GM23338 (cell line): ENCODE measurements around the gene R3HDM1. TPM values are rescaled to one million over a fixed set of nuclear protein-coding genes. Genes with fewer than 3 reads are reported as not detected.

ENCODE experiments used
- ATAC-seq: fragments of 200-7000 bp; cut with Tn5 transposase; 3 replicates; pipeline ENCODE4 v1.9.1; 2020
- DNase-seq: peaks from one replicate; pipeline ENCODE4 v3.0.0-alpha.2; 2015; ENCODE audit warnings: low spot score
- H2AFZ ChIP-seq: fragments of 200-600 bp; sonication (generic); 2 replicates; pipeline ENCODE4 v1.8.0; 2016; ENCODE audit warnings: antibody characterized with exemption, mild to moderate bottlenecking, moderate library complexity
- H3F3A ChIP-seq: fragments of 200-600 bp; sonication (generic); replicated peaks from 2 replicates; pipeline ENCODE4 v1.8.0; 2017; ENCODE audit warnings: antibody characterized with exemption, mixed run types, low read depth
- H3K27ac ChIP-seq: fragments of 200-600 bp; sonication (generic); 2 replicates; pipeline ENCODE4 v1.6.1; 2016; ENCODE audit warnings: low read depth
- H3K27me3 ChIP-seq: fragments of 200-600 bp; sonication (generic); 2 replicates; pipeline ENCODE4 v1.8.0; 2016; ENCODE audit warnings: mild to moderate bottlenecking, mixed run types, moderate library complexity; ENCODE audit not compliant: insufficient read depth
- H3K36me3 ChIP-seq: fragments of 200-600 bp; sonication (generic); 2 replicates; pipeline ENCODE4 v1.8.0; 2016; ENCODE audit warnings: mild to moderate bottlenecking; ENCODE audit not compliant: insufficient read depth
- H3K4me1 ChIP-seq: fragments of 200-600 bp; sonication (generic); 2 replicates; pipeline ENCODE4 v1.8.0; 2016; ENCODE audit warnings: mild to moderate bottlenecking, moderate library complexity; ENCODE audit not compliant: insufficient read depth
- H3K4me2 ChIP-seq: fragments of 200-600 bp; sonication (generic); 2 replicates; pipeline ENCODE4 v1.7.1; 2017; ENCODE audit warnings: mixed run types
- H3K4me3 ChIP-seq: fragments of 200-600 bp; sonication (generic); 2 replicates; pipeline ENCODE4 v1.6.1; 2016; ENCODE audit warnings: mixed run types
- H3K79me2 ChIP-seq: fragments of 200-600 bp; sonication (generic); replicated peaks from 2 replicates; pipeline ENCODE4 v1.8.0; 2017; ENCODE audit warnings: mild to moderate bottlenecking; ENCODE audit not compliant: insufficient read depth
- H3K9me2 ChIP-seq: fragments of 200-600 bp; sonication (generic); 2 replicates; pipeline ENCODE4 v1.8.0; 2017; ENCODE audit not compliant: insufficient read depth
- H4K20me1 ChIP-seq: fragments of 200-600 bp; sonication (generic); replicated peaks from 2 replicates; pipeline ENCODE4 v1.8.0; 2017; ENCODE audit warnings: mild to moderate bottlenecking; ENCODE audit not compliant: insufficient read depth
- H3K27ac Mint-ChIP-seq: 2 replicates; pipeline ENCODE4 v1.8.0; 2020; ENCODE audit warnings: inconsistent platforms, mild to moderate bottlenecking, moderate library complexity, mixed read lengths
- H3K27me3 Mint-ChIP-seq: 3 replicates; pipeline ENCODE4 v1.8.0; 2022; ENCODE audit warnings: low read depth, mild to moderate bottlenecking, moderate library complexity, mixed read lengths, inconsistent platforms; ENCODE audit not compliant: insufficient read depth, poor library complexity
- H3K36me3 Mint-ChIP-seq: 3 replicates; pipeline ENCODE4 v1.8.0; 2021; ENCODE audit warnings: low read depth, mild to moderate bottlenecking, inconsistent platforms, moderate library complexity, mixed read lengths
- H3K4me1 Mint-ChIP-seq: 3 replicates; pipeline ENCODE4 v1.8.0; 2020; ENCODE audit warnings: mild to moderate bottlenecking, inconsistent platforms, mixed read lengths
- H3K4me3 Mint-ChIP-seq: 3 replicates; pipeline ENCODE4 v1.8.0; 2021; ENCODE audit warnings: moderate library complexity, mild to moderate bottlenecking, inconsistent platforms, mixed read lengths
- H3K9me3 Mint-ChIP-seq: 3 replicates; pipeline ENCODE4 v1.8.0; 2020; ENCODE audit warnings: moderate library complexity, mild to moderate bottlenecking, inconsistent platforms, mixed read lengths
- CREB1 ChIP-seq: fragments of 250-450 bp; sonication (Bioruptor Pico); IDR thresholded peaks from 2 replicates; pipeline ENCODE4 v1.5.0; 2020; ENCODE audit warnings: low read depth, mild to moderate bottlenecking, moderate library complexity
- CTCF ChIP-seq, 2 experiments: fragments of 200-600 bp in 1 of 2; sonication (generic) in 1 of 2; conservative IDR thresholded peaks; 2 replicates each; pipeline versions ENCODE4 v1.5.1 to v1.6.1; 2016 to 2017; ENCODE audit warnings: antibody characterized with exemption in 2 of 2, low read depth in 2 of 2, mild to moderate bottlenecking in 2 of 2, moderate library complexity in 1 of 2
- ETS1 ChIP-seq: IDR thresholded peaks from 2 replicates; pipeline ENCODE4 v1.6.1; 2016; ENCODE audit warnings: antibody characterized with exemption
- EZH2 ChIP-seq: fragments of 200-600 bp; sonication (generic); IDR thresholded peaks from one replicate; pipeline ENCODE4 v1.8.0; 2017; ENCODE audit warnings: antibody characterized with exemption, mild to moderate bottlenecking, low read depth; ENCODE audit not compliant: unreplicated experiment
- EZH2phosphoT487 ChIP-seq: fragments of 200-600 bp; sonication (generic); IDR thresholded peaks from one replicate; pipeline ENCODE4 v1.8.1; 2018; ENCODE audit warnings: antibody characterized with exemption; ENCODE audit not compliant: unreplicated experiment
- JUNB ChIP-seq: IDR thresholded peaks from one replicate; pipeline ENCODE4 v1.6.1; 2016; ENCODE audit warnings: antibody characterized with exemption; ENCODE audit not compliant: unreplicated experiment
- NANOG ChIP-seq: IDR thresholded peaks from 2 replicates; pipeline ENCODE4 v1.6.1; 2016; ENCODE audit warnings: antibody characterized with exemption, borderline replicate concordance
- POLR2AphosphoS5 ChIP-seq: IDR thresholded peaks from 2 replicates; pipeline ENCODE4 v1.6.1; 2016; ENCODE audit warnings: antibody characterized with exemption, low read depth
- REST ChIP-seq: IDR thresholded peaks from one replicate; pipeline ENCODE4 v1.6.1; 2018; ENCODE audit warnings: antibody characterized with exemption; ENCODE audit not compliant: unreplicated experiment
- STAT1 ChIP-seq: IDR thresholded peaks from one replicate; pipeline ENCODE4 v1.6.1; 2016; ENCODE audit warnings: antibody characterized with exemption; ENCODE audit not compliant: unreplicated experiment
- ZNF114 ChIP-seq: fragments of 250-450 bp; sonication (Bioruptor Pico); IDR thresholded peaks from 2 replicates; pipeline ENCODE4 v1.5.0; 2020; ENCODE audit warnings: mild to moderate bottlenecking, moderate library complexity
- ZNF331 ChIP-seq: fragments of 250-450 bp; sonication (Bioruptor Pico); IDR thresholded peaks from 2 replicates; pipeline ENCODE4 v1.5.0; 2020; ENCODE audit warnings: low read depth, mild to moderate bottlenecking, moderate library complexity
- ZNF462 ChIP-seq: fragments of 250-450 bp; sonication (Bioruptor Pico); IDR thresholded peaks from 2 replicates; pipeline ENCODE4 v1.5.0; 2020; ENCODE audit warnings: mild to moderate bottlenecking, moderate library complexity
- polyA plus RNA-seq: library from polyadenylated mRNA; unstranded; fragments of >200 nt; fragmentation: Nextera tagmentation; extraction: Ambion mirVana; gene quantifications from 2 replicates; pipeline ENCODE4 v1.2.1, GENCODE V29; 2016
- total RNA-seq: library from RNA; depleted of rRNA; stranded (reverse); fragments of >200 nt; shearing (Covaris generic); gene quantifications from 2 replicates; pipeline ENCODE4 v1.2.3, GENCODE V29; 2014

The R3HDM1 gene
- total and polyA plus RNA-seq, 2 experiments from 2014 or later = 63.1 to 88.8 TPM

GRCh38 chr2:135745545-135745944, 214.3 kb downstream of the R3HDM1 start (continued):
- TF ChIP-seq ZNF331 (CRISPR knock-in tag) = no peak
- no peak for TF ChIP-seq CREB1 (CRISPR knock-in tag)
- TF ChIP-seq JUNB = no peak
- TF ChIP-seq EZH2phosphoT487 = no peak
- no peak for TF ChIP-seq EZH2

- Histone ChIP-seq H3F3A (no peaks in the 10 kb centered on the region), H3K4me1 (no peaks in the 10 kb centered on the region), H2AFZ (no peak overlapping the region), H4K20me1 (peaks cover 4% of the 10 kb centered on the region), H3K4me2 (no peak overlapping the region), H3K4me3 (no peak overlapping the region), H3K27ac (no peak overlapping the region), H3K36me3 (peaks cover 56% of the 10 kb centered on the region), H3K9me2 (no peaks in the 10 kb centered on the region), H3K79me2 (peaks cover 9% of the 10 kb centered on the region), H3K27me3 (no peaks in the 10 kb centered on the region)
- DNase-seq (no peak), ATAC-seq (no peak)
- Mint-ChIP-seq H3K36me3 (peaks cover 77% of the 10 kb centered on the region), H3K27ac (no peak overlapping the region), H3K4me1 (no peaks in the 10 kb centered on the region), H3K4me3 (no peak overlapping the region), H3K9me3 (no peaks in the 10 kb centered on the region; the same call in 2 of the 3 replicates), H3K27me3 (no peaks in the 10 kb centered on the region)
- TF ChIP-seq NANOG = no peak
- TF ChIP-seq CTCF (conservative IDR thresholded peaks at IDR 0.05; ENCODE audit: low read depth in 2 of 2) = no peak
- no peak for TF ChIP-seq ETS1
- no peak for TF ChIP-seq POLR2AphosphoS5
- no peak for TF ChIP-seq JUNB
- no peak for TF ChIP-seq ZNF331 (CRISPR knock-in tag)
- TF ChIP-seq CREB1 (CRISPR knock-in tag) = no peak
- TF ChIP-seq EZH2 = no peak
- TF ChIP-seq EZH2phosphoT487 = no peak
- TF ChIP-seq ZNF114 (CRISPR knock-in tag) = no peak
- TF ChIP-seq STAT1 = no peak
- no peak for TF ChIP-seq ZNF462 (CRISPR knock-in tag)
- no peak for TF ChIP-seq REST
These were observed 224.3 kb downstream of the R3HDM1 start for GRCh38 chr2:135755573-135755972.
